ENCODE measurements around the gene MMP3. TPM values are rescaled to one million over a fixed set of nuclear protein-coding genes. Genes with fewer than 3 reads are reported as not detected.
"Not testable (repeated sequence)": the region's sequence is repeated elsewhere in the genome, so short reads cannot be mapped to it uniquely, and the experiment has no call there.

The MMP3 gene
- total RNA-seq, 1 donor from 2014 or later, result not detected

DNA sequence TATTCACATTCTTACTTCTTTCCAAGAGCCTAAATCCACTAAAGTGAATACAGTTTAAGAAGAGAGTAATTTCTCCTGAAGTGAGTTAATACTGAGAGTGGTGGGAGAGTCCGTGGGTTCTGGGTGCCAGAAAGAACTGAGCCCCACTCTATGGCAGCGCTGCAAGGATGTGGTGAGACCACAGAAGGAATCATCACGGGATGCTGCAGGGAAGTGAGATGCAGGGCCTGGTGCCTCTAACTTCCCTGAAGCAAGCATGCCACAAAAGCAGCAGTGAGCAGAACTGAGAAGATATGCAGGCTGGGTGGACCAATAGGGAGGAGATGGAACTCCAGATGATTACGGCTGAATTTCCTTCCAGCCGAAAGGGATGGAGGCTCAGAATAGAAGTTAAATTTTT is 36.4 kb upstream of the MMP3 start:
- no peak overlapping the region for H3K4me3 ChIP-seq
- H3K27ac ChIP-seq, result no peak overlapping the region
- no peaks in the 10 kb centered on the region for H3K36me3 ChIP-seq
- H3K9me3 ChIP-seq, result no peaks in the 10 kb centered on the region
- H3K4me1 ChIP-seq, result no peaks in the 10 kb centered on the region
- TF ChIP-seq, protein P1, sequence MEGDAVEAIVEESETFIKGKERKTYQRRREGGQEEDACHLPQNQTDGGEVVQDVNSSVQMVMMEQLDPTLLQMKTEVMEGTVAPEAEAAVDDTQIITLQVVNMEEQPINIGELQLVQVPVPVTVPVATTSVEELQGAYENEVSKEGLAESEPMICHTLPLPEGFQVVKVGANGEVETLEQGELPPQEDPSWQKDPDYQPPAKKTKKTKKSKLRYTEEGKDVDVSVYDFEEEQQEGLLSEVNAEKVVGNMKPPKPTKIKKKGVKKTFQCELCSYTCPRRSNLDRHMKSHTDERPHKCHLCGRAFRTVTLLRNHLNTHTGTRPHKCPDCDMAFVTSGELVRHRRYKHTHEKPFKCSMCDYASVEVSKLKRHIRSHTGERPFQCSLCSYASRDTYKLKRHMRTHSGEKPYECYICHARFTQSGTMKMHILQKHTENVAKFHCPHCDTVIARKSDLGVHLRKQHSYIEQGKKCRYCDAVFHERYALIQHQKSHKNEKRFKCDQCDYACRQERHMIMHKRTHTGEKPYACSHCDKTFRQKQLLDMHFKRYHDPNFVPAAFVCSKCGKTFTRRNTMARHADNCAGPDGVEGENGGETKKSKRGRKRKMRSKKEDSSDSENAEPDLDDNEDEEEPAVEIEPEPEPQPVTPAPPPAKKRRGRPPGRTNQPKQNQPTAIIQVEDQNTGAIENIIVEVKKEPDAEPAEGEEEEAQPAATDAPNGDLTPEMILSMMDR (IDR thresholded peaks at IDR 0.05), result no peak
- intact Hi-C loops (cut with DNase I), result no loop called here
- ATAC-seq, result peak in 1 of 2 donors; percentile 41
- no peaks in the 10 kb centered on the region for H3K27me3 ChIP-seq (ENCODE audit: low read depth)
- no peak for DNase-seq

DNA sequence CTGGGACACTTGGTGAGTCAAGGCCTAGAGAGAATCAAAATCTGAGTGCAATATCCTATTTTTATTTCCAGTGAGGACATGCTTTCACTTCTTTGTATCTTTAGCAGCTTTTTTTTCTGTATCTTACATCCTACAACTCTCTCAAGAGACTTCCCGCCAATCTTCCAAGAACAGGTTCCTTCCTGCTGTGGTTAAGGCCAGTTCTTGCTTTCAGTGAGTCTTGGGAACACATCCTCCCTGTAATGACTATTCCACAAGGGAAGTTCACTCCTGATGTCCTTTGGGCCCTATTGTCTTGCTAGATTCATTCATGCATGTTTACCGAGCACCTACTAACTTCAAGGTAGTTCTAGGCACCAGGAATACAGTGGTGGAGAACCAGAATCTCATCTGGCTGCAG is 35.2 kb upstream of the MMP3 start:
- no peak overlapping the region for H3K4me3 ChIP-seq
- no peak for ATAC-seq
- no peaks in the 10 kb centered on the region for H3K9me3 ChIP-seq
- no peak for DNase-seq
- no peak overlapping the region for H3K27ac ChIP-seq
- TF ChIP-seq, protein P1 (IDR thresholded peaks at IDR 0.05), result no peak
- H3K27me3 ChIP-seq (ENCODE audit: low read depth), result no peaks in the 10 kb centered on the region
- intact Hi-C loops (cut with DNase I), result no loop called here
- H3K36me3 ChIP-seq, result no peaks in the 10 kb centered on the region
- no peaks in the 10 kb centered on the region for H3K4me1 ChIP-seq

DNA sequence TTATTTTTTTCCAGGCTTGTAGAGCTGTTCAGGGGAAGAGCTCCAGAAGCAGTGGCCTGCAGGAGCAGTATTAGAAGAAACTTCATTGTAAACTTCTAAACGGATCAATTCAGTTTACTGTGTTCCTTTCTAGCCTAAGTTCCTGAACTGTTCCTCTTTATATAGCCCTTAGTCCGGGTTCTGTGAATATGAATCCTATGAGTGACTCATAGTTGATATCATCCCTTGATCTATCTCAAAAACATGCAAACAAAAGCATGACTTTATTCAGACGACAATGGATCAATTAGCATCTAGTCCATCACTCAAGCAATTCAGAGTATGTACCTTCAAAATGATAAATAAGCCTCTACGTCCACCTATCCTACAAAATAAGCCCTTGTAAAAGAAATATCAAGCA is 31.4 kb upstream of the MMP3 start, which contains the start of gene MMP12:
Gene MMP12, minus strand, starts transcription at position 131 of the 400 bp plus-strand sequence. Its CDS starts 45 bp downstream, at position 86.
- no peaks in the 10 kb centered on the region for H3K9me3 ChIP-seq
- intact Hi-C loops (cut with DNase I), result no loop called here
- DNase-seq, result no peak
- ATAC-seq, result no peak
- no peaks in the 10 kb centered on the region for H3K4me1 ChIP-seq
- TF ChIP-seq, protein P1 (IDR thresholded peaks at IDR 0.05), result no peak
- H3K27ac ChIP-seq, result no peak within 1 kb of the TSS
- no peak within 1 kb of the TSS for H3K4me3 ChIP-seq
- H3K36me3 ChIP-seq, result no peaks in the 10 kb centered on the region
- H3K27me3 ChIP-seq (ENCODE audit: low read depth), result no peaks in the 10 kb centered on the region

DNA sequence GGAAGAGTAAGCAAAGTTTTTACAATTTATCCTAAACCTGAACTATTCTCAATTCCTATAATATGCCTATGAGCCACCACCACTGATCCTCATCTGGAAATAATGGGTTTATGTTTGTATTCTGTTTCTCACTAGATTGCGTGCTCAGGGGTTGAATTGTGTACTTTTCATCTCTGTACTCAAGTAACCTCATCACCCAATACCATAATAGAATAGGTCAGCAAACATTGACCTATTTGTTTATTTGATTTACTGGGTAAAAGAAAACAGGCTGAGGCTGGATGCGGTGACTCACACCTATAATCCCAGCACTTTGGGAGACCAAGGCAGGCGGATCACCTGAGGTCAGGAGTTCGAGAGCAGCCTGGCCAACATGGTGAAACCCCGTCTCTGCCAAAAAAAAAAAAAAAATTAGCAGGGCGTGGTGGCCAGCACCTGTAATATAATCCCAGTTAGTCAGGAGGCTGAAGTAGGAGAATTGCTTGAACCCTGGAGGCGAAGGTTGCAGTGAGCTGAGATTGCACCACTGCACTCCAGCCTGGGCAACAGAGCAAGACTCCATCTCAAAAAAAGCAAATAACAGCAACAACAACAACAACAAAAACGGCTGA is 26.1 kb upstream of the MMP3 start:
- H3K4me1 ChIP-seq; DNase-seq; intact Hi-C loops (cut with DNase I): not testable (repeated sequence)

DNA sequence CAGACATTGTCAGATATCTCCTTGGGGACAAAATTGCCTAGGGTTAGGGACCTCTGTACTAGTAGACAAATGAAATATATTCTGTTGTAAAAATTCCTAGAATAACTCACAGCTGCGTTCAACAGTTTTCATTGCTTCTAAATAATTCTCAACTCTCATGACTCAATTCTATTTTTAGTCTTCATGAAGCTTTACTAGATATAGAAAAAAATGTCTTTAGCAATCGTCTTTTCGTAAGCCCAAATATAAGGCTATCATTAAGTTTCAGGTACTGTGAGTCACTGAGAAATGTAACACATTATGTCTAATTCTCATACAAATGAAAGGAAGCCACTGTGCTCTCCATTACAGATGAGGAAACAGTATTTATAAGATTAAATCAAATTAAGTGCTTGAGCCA is 24.9 kb upstream of the MMP3 start:
- H3K4me1 ChIP-seq, result peaks cover 8% of the 10 kb centered on the region
- TF ChIP-seq, protein P1 (IDR thresholded peaks at IDR 0.05), result no peak
- DNase-seq, result no peak

More for the DNA sequence above, 26.1 kb upstream of the MMP3 start:
- not testable (repeated sequence) for H3K27ac ChIP-seq; ATAC-seq; H3K36me3 ChIP-seq; H3K4me3 ChIP-seq; H3K27me3 ChIP-seq (ENCODE audit: low read depth); H3K9me3 ChIP-seq

DNA sequence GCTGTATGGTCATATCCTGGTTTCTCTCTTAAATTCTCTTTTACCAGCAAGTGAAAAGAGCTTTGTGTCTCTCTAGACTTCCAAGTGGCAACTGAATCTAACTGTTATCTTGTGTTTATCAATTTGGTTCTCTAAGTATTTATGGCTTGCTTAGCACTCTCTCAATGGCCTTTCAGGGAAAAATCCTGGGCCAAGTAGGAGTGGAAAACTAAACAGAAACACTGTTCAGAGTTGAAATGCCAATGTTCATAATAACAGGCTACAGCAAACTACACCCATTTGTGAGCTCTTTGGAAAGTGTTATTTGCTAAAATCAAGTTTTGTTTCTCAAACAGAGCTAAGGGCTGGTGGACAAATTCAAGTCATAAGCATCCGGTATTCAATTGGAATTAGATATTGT is 21.3 kb upstream of the MMP3 start:
- TF ChIP-seq, protein P1 (IDR thresholded peaks at IDR 0.05), result no peak
- intact Hi-C loops (cut with DNase I), result no loop called here
- no peak overlapping the region for H3K4me3 ChIP-seq
- DNase-seq (no peak), ATAC-seq (no peak)
- no peaks in the 10 kb centered on the region for H3K27me3 ChIP-seq (ENCODE audit: low read depth)
- no peaks in the 10 kb centered on the region for H3K9me3 ChIP-seq
- H3K27ac ChIP-seq, result no peak overlapping the region
- H3K4me1 ChIP-seq, result peaks cover 8% of the 10 kb centered on the region
- no peaks in the 10 kb centered on the region for H3K36me3 ChIP-seq

More for the DNA sequence above, 24.9 kb upstream of the MMP3 start:
- no peak for ATAC-seq
- Histone ChIP-seq H3K27ac (no peak overlapping the region), H3K27me3 (ENCODE audit: low read depth) (no peaks in the 10 kb centered on the region), H3K9me3 (no peaks in the 10 kb centered on the region), H3K36me3 (no peaks in the 10 kb centered on the region), H3K4me3 (no peak overlapping the region)
- intact Hi-C loops (cut with DNase I), result no loop called here
